Tibial nerve (tissue), 4 donors: ENCODE measurements around the gene NFIA. TPM values are rescaled to one million over a fixed set of nuclear protein-coding genes. Genes with fewer than 3 reads are reported as not detected.

Experiments
- DNase-seq, 2 donors: peaks; one replicate each; pipeline ENCODE4 v3.0.0-alpha.2; 2019; ENCODE audit warnings: low spot score in 2 of 2
- H3K27ac ChIP-seq, 4 donors: fragments of 200-600 bp; sonication (generic) in 3 of 4; one replicate each; pipeline ENCODE4 v1.5.1; 2017 to 2019; ENCODE audit warnings: mild to moderate bottlenecking in 1 of 4
- H3K27me3 ChIP-seq, 2 donors: fragments of 200-600 bp; sonication (generic) in 1 of 2; one replicate each; pipeline versions ENCODE4 v1.5.1 to v1.6.0; 2017 to 2019
- H3K36me3 ChIP-seq, 3 donors: fragments of 200-600 bp; sonication (generic); one replicate each; pipeline ENCODE4 v1.5.1; 2018 to 2019
- H3K4me1 ChIP-seq, 4 donors: fragments of 200-600 bp; sonication (generic) in 3 of 4; one replicate each; pipeline ENCODE4 v1.5.1; 2017 to 2019
- H3K4me3 ChIP-seq, 4 donors: fragments of 200-600 bp; sonication (generic) in 3 of 4; one replicate each; pipeline ENCODE4 v1.5.1; 2017 to 2019; ENCODE audit warnings: mild to moderate bottlenecking in 1 of 4, moderate library complexity in 1 of 4
- H3K9me3 ChIP-seq, 4 donors: fragments of 200-600 bp; sonication (generic) in 3 of 4; one replicate each; pipeline ENCODE4 v1.5.1; 2017 to 2019
- EP300 ChIP-seq, 2 donors: sonication (generic); formaldehyde crosslinking; IDR thresholded peaks; one replicate each; pipeline ENCODE4 v1.6.1; 2017; ENCODE audit warnings: antibody characterized with exemption in 2 of 2, mild to moderate bottlenecking in 1 of 2
- POLR2A ChIP-seq, 2 donors: fragments of 450-650 bp; IDR thresholded peaks; one replicate each; pipeline ENCODE4 v1.6.1; 2017; ENCODE audit warnings: antibody characterized with exemption in 2 of 2, mild to moderate bottlenecking in 2 of 2, moderate library complexity in 2 of 2
- WGBS, 2 donors: methylation state at CpG; one replicate each; pipeline ENCODE4 v1.1.5; 2018; 5-methylcytosine and 5-hydroxymethylcytosine counted together
- total RNA-seq, 4 donors: library from RNA; depleted of rRNA; stranded (reverse); fragments of >200 nt; gene quantifications; one replicate each; pipeline ENCODE4 v1.1.0, GENCODE V29; 2016
- TF ChIP-seq, protein P1 (sequence below), 5 experiments: fragments of 200-600 bp in 3 of 5; fragments of 450-650 bp in 2 of 5; sonication (generic) in 3 of 5; IDR thresholded peaks; one replicate each; pipeline ENCODE4 v1.5.1; 2016 to 2019; ENCODE audit warnings: antibody characterized with exemption in 5 of 5, mild to moderate bottlenecking in 3 of 5, moderate library complexity in 2 of 5

The NFIA gene
- total RNA-seq, 4 donors from 2014 or later = 71.2 to 81.4 (median 75.7) TPM

GRCh38 chr1:61469365-61469764, 387.0 kb downstream of the NFIA start:
- no peak for TF ChIP-seq EP300 (IDR thresholded peaks at IDR 0.05)
- TF ChIP-seq, protein P1, sequence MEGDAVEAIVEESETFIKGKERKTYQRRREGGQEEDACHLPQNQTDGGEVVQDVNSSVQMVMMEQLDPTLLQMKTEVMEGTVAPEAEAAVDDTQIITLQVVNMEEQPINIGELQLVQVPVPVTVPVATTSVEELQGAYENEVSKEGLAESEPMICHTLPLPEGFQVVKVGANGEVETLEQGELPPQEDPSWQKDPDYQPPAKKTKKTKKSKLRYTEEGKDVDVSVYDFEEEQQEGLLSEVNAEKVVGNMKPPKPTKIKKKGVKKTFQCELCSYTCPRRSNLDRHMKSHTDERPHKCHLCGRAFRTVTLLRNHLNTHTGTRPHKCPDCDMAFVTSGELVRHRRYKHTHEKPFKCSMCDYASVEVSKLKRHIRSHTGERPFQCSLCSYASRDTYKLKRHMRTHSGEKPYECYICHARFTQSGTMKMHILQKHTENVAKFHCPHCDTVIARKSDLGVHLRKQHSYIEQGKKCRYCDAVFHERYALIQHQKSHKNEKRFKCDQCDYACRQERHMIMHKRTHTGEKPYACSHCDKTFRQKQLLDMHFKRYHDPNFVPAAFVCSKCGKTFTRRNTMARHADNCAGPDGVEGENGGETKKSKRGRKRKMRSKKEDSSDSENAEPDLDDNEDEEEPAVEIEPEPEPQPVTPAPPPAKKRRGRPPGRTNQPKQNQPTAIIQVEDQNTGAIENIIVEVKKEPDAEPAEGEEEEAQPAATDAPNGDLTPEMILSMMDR (IDR thresholded peaks at IDR 0.05) = no peak
- no peak for TF ChIP-seq POLR2A (IDR thresholded peaks at IDR 0.05)
- DNase-seq = no peak
- no peaks in the 10 kb centered on the region for H3K4me1 ChIP-seq
- H3K27ac ChIP-seq = no peak overlapping the region
- H3K4me3 ChIP-seq = no peak overlapping the region
- H3K36me3 ChIP-seq = no peaks in the 10 kb centered on the region
- no peaks in the 10 kb centered on the region for H3K27me3 ChIP-seq
- 89 to 97% methylated on average over 1 of the region's 1 CpG for WGBS, 2 donors
- no peaks in the 10 kb centered on the region for H3K9me3 ChIP-seq

- 42 to 47% methylated on average over 3 of the region's 3 CpGs for WGBS, 2 donors
- no peaks in the 10 kb centered on the region for H3K9me3 ChIP-seq
- DNase-seq = no peak
- no peaks in the 10 kb centered on the region for H3K4me1 ChIP-seq
- no peaks in the 10 kb centered on the region for H3K36me3 ChIP-seq
- no peaks in the 10 kb centered on the region for H3K27me3 ChIP-seq
- H3K4me3 ChIP-seq = no peak overlapping the region
- TF ChIP-seq EP300 (IDR thresholded peaks at IDR 0.05) (no peak), POLR2A (IDR thresholded peaks at IDR 0.05) (no peak)
- TF ChIP-seq, protein P1 (IDR thresholded peaks at IDR 0.05) = no peak
- H3K27ac ChIP-seq = no peak overlapping the region
Observed at GRCh38 chr1:61472876-61473275, 390.5 kb downstream of the NFIA start.

DNA sequence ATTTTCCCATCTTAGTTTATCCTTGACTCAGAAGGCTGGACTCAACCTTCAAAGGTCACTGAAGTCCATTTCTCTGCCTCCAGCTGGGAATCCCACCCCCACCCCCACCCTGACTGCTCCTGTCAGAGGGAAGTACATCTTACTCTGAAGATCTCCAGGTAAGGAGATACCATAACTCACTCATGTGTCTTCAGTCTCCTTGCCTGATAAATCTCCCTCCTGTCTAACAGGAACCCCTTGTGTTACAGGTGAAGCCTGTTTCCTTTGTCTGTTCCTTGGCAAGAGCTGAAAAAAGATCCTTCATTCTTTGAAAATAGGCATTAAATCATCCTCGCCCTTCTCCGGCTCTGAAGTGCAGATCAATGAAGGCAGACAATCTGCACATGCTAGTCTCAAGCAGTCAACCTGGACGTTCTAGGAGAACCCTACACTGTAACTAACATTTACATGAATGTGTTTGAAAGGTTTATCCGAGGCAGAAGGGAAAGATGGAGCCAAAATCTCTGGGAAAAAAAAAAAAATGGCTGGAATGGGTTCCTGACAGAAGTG, 392.0 kb downstream of the NFIA start:
- no peak for DNase-seq
- Histone ChIP-seq H3K4me3 (no peak overlapping the region), H3K36me3 (no peaks in the 10 kb centered on the region), H3K4me1 (no peaks in the 10 kb centered on the region), H3K9me3 (no peaks in the 10 kb centered on the region), H3K27me3 (no peaks in the 10 kb centered on the region), H3K27ac (no peak overlapping the region)
- 82 to 83% methylated on average over 4 of the region's 4 CpGs for WGBS, 2 donors
- TF ChIP-seq, protein P1 (IDR thresholded peaks at IDR 0.05) = no peak
- TF ChIP-seq POLR2A (IDR thresholded peaks at IDR 0.05) (no peak), EP300 (IDR thresholded peaks at IDR 0.05) (no peak)

- H3K9me3 ChIP-seq = no peaks in the 10 kb centered on the region
- no peak overlapping the region for H3K4me3 ChIP-seq
- DNase-seq = no peak
- no peak overlapping the region for H3K27ac ChIP-seq
- no peaks in the 10 kb centered on the region for H3K36me3 ChIP-seq
- 65 to 72% methylated on average over 3 of the region's 3 CpGs for WGBS, 2 donors
- H3K27me3 ChIP-seq = no peaks in the 10 kb centered on the region
- H3K4me1 ChIP-seq = no peaks in the 10 kb centered on the region
- TF ChIP-seq, protein P1 (IDR thresholded peaks at IDR 0.05) = no peak
- TF ChIP-seq POLR2A (IDR thresholded peaks at IDR 0.05) (no peak), EP300 (IDR thresholded peaks at IDR 0.05) (no peak)
Observed at GRCh38 chr1:61474963-61475362, 392.6 kb downstream of the NFIA start.

GRCh38 chr1:61477301-61477700, 394.9 kb downstream of the NFIA start:
- H3K36me3 ChIP-seq = no peaks in the 10 kb centered on the region
- 61 to 72% methylated on average over 7 of the region's 7 CpGs for WGBS, 2 donors
- H3K27me3 ChIP-seq = no peaks in the 10 kb centered on the region
- H3K27ac ChIP-seq = no peak overlapping the region
- no peak overlapping the region for H3K4me3 ChIP-seq
- H3K4me1 ChIP-seq = peaks cover 0 to 9% (median 0%) of the 10 kb centered on the region in 4 donors
- TF ChIP-seq, protein P1 (IDR thresholded peaks at IDR 0.05) = no peak
- TF ChIP-seq EP300 (IDR thresholded peaks at IDR 0.05) (no peak), POLR2A (IDR thresholded peaks at IDR 0.05) (no peak)
- no peak for DNase-seq
- no peaks in the 10 kb centered on the region for H3K9me3 ChIP-seq
